Measurements from ENCODE around the gene MAP2K3.
"Not testable (repeated sequence)": the region's sequence is repeated elsewhere in the genome, so short reads cannot be mapped to it uniquely, and the experiment has no call there.

The MAP2K3 gene

DNA sequence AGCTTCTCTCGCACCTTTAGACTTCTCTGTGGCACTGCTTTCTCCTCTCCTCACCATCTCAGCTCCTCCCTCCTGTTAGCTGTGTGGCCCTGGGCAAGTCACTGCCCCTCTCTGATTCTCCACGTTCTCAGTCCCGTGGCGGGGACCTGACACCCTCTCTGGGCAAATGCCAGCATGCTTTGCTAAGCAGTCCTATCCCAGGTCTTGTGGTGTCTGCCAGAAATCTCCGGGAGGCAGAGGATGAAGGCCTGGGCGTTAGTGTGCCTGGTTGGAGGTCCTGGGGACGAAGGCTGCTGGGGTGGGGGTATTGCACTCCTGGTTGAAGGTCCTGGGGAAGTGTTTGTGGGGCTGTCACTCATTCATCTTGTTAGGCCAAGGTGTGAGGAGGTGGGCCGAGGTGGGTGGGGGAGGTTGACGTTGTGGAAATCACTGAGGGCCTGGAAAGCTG lies 37.3 kb downstream of the MAP2K3 start:
- H3K4me3 ChIP-seq (ENCODE audit: low read depth, low read length); H3K27me3 ChIP-seq (ENCODE audit: control insufficient read depth, insufficient read depth, low read length); H3K9ac ChIP-seq (ENCODE audit: low read depth, low read length); H3K9me3 ChIP-seq (ENCODE audit: control insufficient read depth, insufficient read depth, low read length); H3K36me3 ChIP-seq (ENCODE audit: control insufficient read depth, insufficient read depth, low read length); H3K4me1 ChIP-seq (ENCODE audit: control insufficient read depth, insufficient read depth, low read length): not testable (repeated sequence)

- H3K4me1 ChIP-seq (ENCODE audit: control insufficient read depth, insufficient read depth, low read length); H3K9ac ChIP-seq (ENCODE audit: low read depth, low read length); H3K27me3 ChIP-seq (ENCODE audit: control insufficient read depth, insufficient read depth, low read length); H3K36me3 ChIP-seq (ENCODE audit: control insufficient read depth, insufficient read depth, low read length); H3K9me3 ChIP-seq (ENCODE audit: control insufficient read depth, insufficient read depth, low read length): not testable (repeated sequence)
- peak overlapping the region; percentile 72 for H3K4me3 ChIP-seq (ENCODE audit: low read depth, low read length)
Measured at GRCh38 chr17:21323257-21324111, 39.0 kb downstream of the MAP2K3 start.

DNA sequence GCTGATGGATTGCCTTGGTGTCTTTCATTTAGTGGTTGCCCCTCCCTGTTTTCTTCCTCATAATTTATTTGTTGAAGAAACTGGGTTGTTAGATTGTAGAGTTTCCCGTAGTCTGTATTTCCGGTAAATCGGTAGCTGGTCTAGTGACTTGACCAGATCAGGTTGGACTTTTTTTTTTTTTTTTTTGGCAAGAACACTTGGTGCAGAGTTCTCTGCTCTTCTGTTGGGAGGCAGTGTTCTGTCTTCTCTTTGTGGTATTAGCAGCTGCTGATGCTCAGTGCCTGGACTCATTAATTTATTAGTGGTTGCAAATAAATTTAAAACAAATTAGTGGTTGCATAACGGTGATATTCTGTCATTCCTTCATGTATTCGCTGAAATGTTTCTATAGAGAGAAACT lies 40.2 kb downstream of the MAP2K3 start:
- H3K4me1 ChIP-seq (ENCODE audit: control insufficient read depth, insufficient read depth, low read length); H3K27me3 ChIP-seq (ENCODE audit: control insufficient read depth, insufficient read depth, low read length); H3K36me3 ChIP-seq (ENCODE audit: control insufficient read depth, insufficient read depth, low read length); H3K9me3 ChIP-seq (ENCODE audit: control insufficient read depth, insufficient read depth, low read length); H3K4me3 ChIP-seq (ENCODE audit: low read depth, low read length); H3K9ac ChIP-seq (ENCODE audit: low read depth, low read length): not testable (repeated sequence)

DNA sequence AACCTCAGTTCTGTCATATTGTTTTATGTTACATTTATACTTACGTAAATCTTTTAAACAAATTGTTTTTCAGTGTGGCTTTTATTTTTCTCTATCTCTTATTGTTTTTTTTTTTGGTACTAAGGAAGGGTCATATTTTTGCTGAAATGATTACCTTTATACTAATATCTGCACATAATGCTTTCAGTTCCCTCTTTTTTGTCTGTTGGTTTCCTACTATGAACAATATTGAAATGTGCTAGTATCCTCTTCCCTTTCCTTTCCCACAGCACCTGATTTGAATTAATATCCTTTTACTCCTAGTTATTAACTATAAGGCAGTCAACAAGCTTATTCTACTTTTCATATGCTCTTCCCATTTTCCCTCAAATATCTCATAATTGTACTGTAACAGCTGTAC lies 43.4 kb downstream of the MAP2K3 start:
- H3K27me3 ChIP-seq (ENCODE audit: control insufficient read depth, insufficient read depth, low read length); H3K9ac ChIP-seq (ENCODE audit: low read depth, low read length); H3K9me3 ChIP-seq (ENCODE audit: control insufficient read depth, insufficient read depth, low read length); H3K4me3 ChIP-seq (ENCODE audit: low read depth, low read length); H3K36me3 ChIP-seq (ENCODE audit: control insufficient read depth, insufficient read depth, low read length); H3K4me1 ChIP-seq (ENCODE audit: control insufficient read depth, insufficient read depth, low read length): not testable (repeated sequence)

DNA sequence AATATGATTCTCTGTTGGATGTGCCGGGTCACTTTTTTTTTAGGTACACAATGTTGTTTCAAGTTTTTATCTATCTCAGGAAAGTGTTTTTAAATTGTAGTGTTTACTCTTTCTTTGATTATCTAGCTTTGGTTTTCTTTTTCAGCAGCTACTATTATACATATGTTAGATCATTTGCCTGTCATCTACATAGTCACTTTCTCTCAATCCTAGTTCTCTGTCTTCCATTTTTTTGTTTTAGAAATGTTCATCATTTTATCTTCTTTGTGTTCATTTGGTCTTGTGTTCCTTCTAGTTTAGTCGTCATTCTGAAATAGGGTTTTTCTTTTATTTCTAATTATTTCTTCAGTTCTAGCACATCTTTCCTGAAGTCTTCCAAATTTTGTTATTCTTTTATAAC lies 44.3 kb downstream of the MAP2K3 start:
- not testable (repeated sequence) for H3K4me1 ChIP-seq (ENCODE audit: control insufficient read depth, insufficient read depth, low read length); H3K27me3 ChIP-seq (ENCODE audit: control insufficient read depth, insufficient read depth, low read length); H3K9ac ChIP-seq (ENCODE audit: low read depth, low read length)

GRCh38 chr17:21330436-21331160 lies 46.1 kb downstream of the MAP2K3 start:
- Histone ChIP-seq H3K27me3 (ENCODE audit: control insufficient read depth, insufficient read depth, low read length) (no peaks in the 10 kb centered on the region), H3K4me1 (ENCODE audit: control insufficient read depth, insufficient read depth, low read length) (no peaks in the 10 kb centered on the region), H3K9ac (ENCODE audit: low read depth, low read length) (no peak overlapping the region), H3K4me3 (ENCODE audit: low read depth, low read length) (no peak overlapping the region), H3K9me3 (ENCODE audit: control insufficient read depth, insufficient read depth, low read length) (no peaks in the 10 kb centered on the region), H3K36me3 (ENCODE audit: control insufficient read depth, insufficient read depth, low read length) (no peaks in the 10 kb centered on the region)

More for the DNA sequence above, 44.3 kb downstream of the MAP2K3 start:
- not testable (repeated sequence) for H3K4me3 ChIP-seq (ENCODE audit: low read depth, low read length); H3K9me3 ChIP-seq (ENCODE audit: control insufficient read depth, insufficient read depth, low read length); H3K36me3 ChIP-seq (ENCODE audit: control insufficient read depth, insufficient read depth, low read length)

- H3K9ac ChIP-seq (ENCODE audit: low read depth, low read length); H3K36me3 ChIP-seq (ENCODE audit: control insufficient read depth, insufficient read depth, low read length); H3K27me3 ChIP-seq (ENCODE audit: control insufficient read depth, insufficient read depth, low read length); H3K9me3 ChIP-seq (ENCODE audit: control insufficient read depth, insufficient read depth, low read length); H3K4me1 ChIP-seq (ENCODE audit: control insufficient read depth, insufficient read depth, low read length); H3K4me3 ChIP-seq (ENCODE audit: low read depth, low read length): not testable (repeated sequence)
Measured at GRCh38 chr17:21336541-21337294, 52.2 kb downstream of the MAP2K3 start.

- H3K9me3 ChIP-seq (ENCODE audit: control insufficient read depth, insufficient read depth, low read length); H3K9ac ChIP-seq (ENCODE audit: low read depth, low read length); H3K4me3 ChIP-seq (ENCODE audit: low read depth, low read length); H3K27me3 ChIP-seq (ENCODE audit: control insufficient read depth, insufficient read depth, low read length); H3K4me1 ChIP-seq (ENCODE audit: control insufficient read depth, insufficient read depth, low read length); H3K36me3 ChIP-seq (ENCODE audit: control insufficient read depth, insufficient read depth, low read length): not testable (repeated sequence)
Measured at GRCh38 chr17:21337981-21338625, 53.6 kb downstream of the MAP2K3 start.

DNA sequence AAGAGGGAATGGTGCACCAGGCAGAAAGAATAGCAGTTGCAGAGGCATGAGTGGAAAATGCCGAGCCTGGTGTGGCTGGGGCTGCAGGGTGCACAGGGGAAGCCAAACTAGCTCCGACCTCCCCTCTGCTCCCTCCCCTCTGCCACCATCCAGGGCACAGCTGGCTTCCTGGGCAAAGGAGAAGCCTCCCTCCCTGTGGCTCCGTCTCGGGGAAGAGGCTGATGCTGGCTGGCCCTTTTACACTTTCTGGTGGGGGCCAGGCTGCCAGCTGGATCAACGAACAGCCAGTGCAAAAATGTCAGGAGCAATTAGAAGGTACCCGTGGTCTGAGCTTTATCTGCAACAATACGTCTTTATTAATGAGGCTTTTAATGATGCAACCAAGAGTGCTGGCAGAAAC lies 54.5 kb downstream of the MAP2K3 start:
- Histone ChIP-seq H3K27me3 (ENCODE audit: control insufficient read depth, insufficient read depth, low read length) (no peaks in the 10 kb centered on the region), H3K4me1 (ENCODE audit: control insufficient read depth, insufficient read depth, low read length) (no peaks in the 10 kb centered on the region), H3K9ac (ENCODE audit: low read depth, low read length) (no peak overlapping the region), H3K9me3 (ENCODE audit: control insufficient read depth, insufficient read depth, low read length) (no peaks in the 10 kb centered on the region), H3K36me3 (ENCODE audit: control insufficient read depth, insufficient read depth, low read length) (no peaks in the 10 kb centered on the region), H3K4me3 (ENCODE audit: low read depth, low read length) (no peak overlapping the region)

DNA sequence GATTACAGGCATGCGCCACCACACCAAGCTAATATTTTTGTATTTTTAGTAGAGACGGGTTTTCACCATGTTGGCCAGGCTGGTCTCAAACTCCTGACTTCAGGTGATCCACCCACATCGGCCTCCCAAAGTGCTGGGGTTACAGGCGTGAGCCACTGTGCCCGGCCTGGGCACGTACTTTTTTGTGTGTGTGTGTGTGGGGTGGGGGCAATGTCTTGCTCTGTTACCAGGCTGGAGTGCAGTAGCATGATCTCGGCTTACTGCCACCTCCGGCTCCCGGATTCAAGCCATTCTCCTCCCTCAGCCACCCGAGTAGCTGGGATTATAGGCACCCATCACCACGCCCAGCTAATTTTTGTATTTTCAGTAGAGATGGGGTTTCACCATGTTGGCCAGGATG lies 55.1 kb downstream of the MAP2K3 start:
- not testable (repeated sequence) for H3K4me1 ChIP-seq (ENCODE audit: control insufficient read depth, insufficient read depth, low read length); H3K27me3 ChIP-seq (ENCODE audit: control insufficient read depth, insufficient read depth, low read length); H3K36me3 ChIP-seq (ENCODE audit: control insufficient read depth, insufficient read depth, low read length); H3K9ac ChIP-seq (ENCODE audit: low read depth, low read length); H3K4me3 ChIP-seq (ENCODE audit: low read depth, low read length); H3K9me3 ChIP-seq (ENCODE audit: control insufficient read depth, insufficient read depth, low read length)

DNA sequence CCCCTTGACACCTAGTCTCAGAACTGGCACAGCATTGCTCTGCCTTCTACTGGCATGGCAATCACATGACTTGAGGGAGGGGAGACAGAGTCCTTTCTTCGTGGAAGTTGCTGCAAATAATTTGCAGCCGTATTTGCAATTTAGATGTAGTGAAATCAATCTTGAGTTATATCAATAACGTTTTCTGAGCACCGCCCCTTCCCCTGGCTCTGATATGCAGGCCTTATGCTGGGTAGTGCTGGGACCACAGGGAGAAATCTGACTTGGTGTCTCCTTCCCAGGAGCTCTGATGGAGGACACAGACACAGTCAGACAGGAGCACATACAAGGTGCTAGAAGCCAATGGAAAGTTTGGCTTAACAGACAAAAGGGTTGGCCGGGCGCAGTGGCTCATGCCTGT lies 55.9 kb downstream of the MAP2K3 start:
- not testable (repeated sequence) for H3K9me3 ChIP-seq (ENCODE audit: control insufficient read depth, insufficient read depth, low read length); H3K36me3 ChIP-seq (ENCODE audit: control insufficient read depth, insufficient read depth, low read length); H3K4me3 ChIP-seq (ENCODE audit: low read depth, low read length); H3K27me3 ChIP-seq (ENCODE audit: control insufficient read depth, insufficient read depth, low read length); H3K9ac ChIP-seq (ENCODE audit: low read depth, low read length); H3K4me1 ChIP-seq (ENCODE audit: control insufficient read depth, insufficient read depth, low read length)
